Subcutaneous adipose tissue (tissue), 4 donors: Measurements from ENCODE around the gene RAD1. TPM values are rescaled to one million over a fixed set of nuclear protein-coding genes. Genes with fewer than 3 reads are reported as not detected.

Experiments
- CTCF ChIP-seq: fragments of 450-650 bp; IDR thresholded peaks from one replicate; pipeline ENCODE4 v1.5.1; 2016; ENCODE audit warnings: low read depth, mild to moderate bottlenecking, control low read depth, antibody characterized with exemption, moderate library complexity
- total RNA-seq, 4 donors: library from RNA; depleted of rRNA; stranded (reverse); fragments of >200 nt; gene quantifications; one replicate each; pipeline ENCODE4 v1.1.0, GENCODE V29; 2016

Gene RAD1
- total RNA-seq, 4 donors from 2014 or later: 13.2 to 24.5 (median 16.9) TPM

GRCh38 chr5:34886392-34887119 lies 28.7 kb downstream of the RAD1 start:
- TF ChIP-seq CTCF: no peak

- TF ChIP-seq CTCF: no peak
These were observed 34.1 kb downstream of the RAD1 start for GRCh38 chr5:34881246-34881645.

GRCh38 chr5:34876275-34876674 lies 39.0 kb downstream of the RAD1 start:
- no peak for TF ChIP-seq CTCF

- no peak for TF ChIP-seq CTCF
These were observed 44.9 kb downstream of the RAD1 start for GRCh38 chr5:34870382-34870781.

GRCh38 chr5:34869256-34869655 lies 46.0 kb downstream of the RAD1 start:
- TF ChIP-seq CTCF: no peak

GRCh38 chr5:34868791-34869190 lies 46.5 kb downstream of the RAD1 start:
- no peak for TF ChIP-seq CTCF

- no peak for TF ChIP-seq CTCF
These were observed 47.6 kb downstream of the RAD1 start for GRCh38 chr5:34867660-34868059.
